Esophagus muscularis mucosa (tissue), 4 donors: ENCODE results near the gene SLC7A8. TPM values are rescaled to one million over a fixed set of nuclear protein-coding genes. Genes with fewer than 3 reads are reported as not detected.

Experiments used
- DNase-seq: peaks from one replicate; pipeline ENCODE4 v3.0.0-alpha.2; 2017; ENCODE audit errors: extremely low spot score
- H3K27ac ChIP-seq, 4 donors: fragments of 200-600 bp; sonication (generic); replicated peaks in 1 of 4; 1 replicate in 3 of 4; 2 replicates in 1 of 4; pipeline ENCODE4 v1.5.1; 2016 to 2019; ENCODE audit warnings: mild to moderate bottlenecking in 1 of 4
- H3K27me3 ChIP-seq, 4 donors: fragments of 200-600 bp; sonication (generic); one replicate each; pipeline versions ENCODE4 v1.5.1 to v1.6.0; 2016 to 2019
- H3K36me3 ChIP-seq, 4 donors: fragments of 200-600 bp; sonication (generic); one replicate each; pipeline ENCODE4 v1.5.1; 2016 to 2019
- H3K4me1 ChIP-seq, 4 donors: fragments of 200-600 bp; sonication (generic); one replicate each; pipeline ENCODE4 v1.5.1; 2016 to 2019
- H3K4me3 ChIP-seq, 4 donors: fragments of 200-600 bp; sonication (generic); 1 replicate in 2 of 4; 2 replicates in 2 of 4; pipeline ENCODE4 v1.5.1; 2016 to 2019; ENCODE audit warnings: mild to moderate bottlenecking in 4 of 4, moderate library complexity in 1 of 4
- H3K9me3 ChIP-seq, 4 donors: fragments of 200-600 bp; sonication (generic); 1 replicate in 3 of 4; 2 replicates in 1 of 4; pipeline ENCODE4 v1.5.1; 2016 to 2019
- CTCF ChIP-seq, 3 experiments: fragments of 200-600 bp in 2 of 3; fragments of 450-650 bp in 1 of 3; sonication (generic) in 2 of 3; IDR thresholded peaks; one replicate each; pipeline ENCODE4 v1.5.1; 2017 to 2019; ENCODE audit warnings: antibody characterized with exemption in 3 of 3, mild to moderate bottlenecking in 2 of 3, moderate library complexity in 1 of 3
- EP300 ChIP-seq: sonication (generic); formaldehyde crosslinking; IDR thresholded peaks from one replicate; pipeline ENCODE4 v1.6.1; 2017; ENCODE audit warnings: antibody characterized with exemption
- POLR2A ChIP-seq: fragments of 450-650 bp; IDR thresholded peaks from one replicate; pipeline ENCODE4 v1.6.1; 2017; ENCODE audit warnings: antibody characterized with exemption, moderate library complexity, mild to moderate bottlenecking, low read depth
- POLR2AphosphoS5 ChIP-seq, 2 donors: sonication (generic); formaldehyde crosslinking; IDR thresholded peaks; one replicate each; pipeline ENCODE4 v1.6.1; 2017; ENCODE audit warnings: antibody characterized with exemption in 2 of 2
- WGBS: methylation state at CpG from one replicate; pipeline ENCODE4 v1.1.5; 2018; 5-methylcytosine and 5-hydroxymethylcytosine counted together
- intact Hi-C: fragments of 100-400 bp; cut with DNase I; formaldehyde crosslinking; loops from one replicate; pipeline ENCODE4 v1.15.1; 2023
- total RNA-seq, 4 donors: library from RNA; depleted of rRNA; stranded (reverse); fragments of >200 nt; gene quantifications; one replicate each; pipeline versions ENCODE4 v1.1.0 to v1.2.1, GENCODE V29; 2016

Gene SLC7A8
- total RNA-seq, 4 donors from 2014 or later: 19.5 to 48.3 (median 32.5) TPM

DNA sequence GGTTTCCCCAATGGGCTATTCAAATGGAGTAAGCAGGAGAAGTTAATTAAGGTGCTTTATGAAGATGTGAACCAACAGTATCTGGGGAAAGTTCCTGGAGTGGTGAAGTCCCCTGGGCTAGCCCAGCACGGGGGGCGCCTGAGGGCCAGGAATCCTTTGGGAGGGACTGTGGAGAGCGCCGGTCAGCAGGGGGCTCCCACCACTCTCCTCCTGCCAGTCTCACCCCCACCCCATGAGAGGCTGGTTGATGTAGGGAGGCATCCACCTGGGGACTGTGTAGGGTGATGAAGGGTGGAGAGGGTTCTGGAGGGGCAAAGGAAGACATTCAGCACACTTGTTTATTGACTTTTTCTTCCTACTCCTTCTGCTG lies 68.8 kb downstream of the SLC7A8 start:
- no peak for DNase-seq
- peaks cover 0 to 6% (median 0%) of the 10 kb centered on the region in 4 donors for H3K4me1 ChIP-seq
- no peak overlapping the region for H3K27ac ChIP-seq
- peaks cover 0 to 58% (median 0%) of the 10 kb centered on the region in 4 donors for H3K27me3 ChIP-seq
- WGBS: 64% methylated on average over 4 of the region's 4 CpGs
- TF ChIP-seq EP300 (no peak), CTCF (IDR thresholded peaks at IDR 0.05) (no peak), POLR2AphosphoS5 (IDR thresholded peaks at IDR 0.05) (no peak), POLR2A (no peak)
- intact Hi-C loops: no loop called here
- H3K4me3 ChIP-seq: no peak overlapping the region
- H3K36me3 ChIP-seq: no peaks in the 10 kb centered on the region
- no peaks in the 10 kb centered on the region for H3K9me3 ChIP-seq

DNA sequence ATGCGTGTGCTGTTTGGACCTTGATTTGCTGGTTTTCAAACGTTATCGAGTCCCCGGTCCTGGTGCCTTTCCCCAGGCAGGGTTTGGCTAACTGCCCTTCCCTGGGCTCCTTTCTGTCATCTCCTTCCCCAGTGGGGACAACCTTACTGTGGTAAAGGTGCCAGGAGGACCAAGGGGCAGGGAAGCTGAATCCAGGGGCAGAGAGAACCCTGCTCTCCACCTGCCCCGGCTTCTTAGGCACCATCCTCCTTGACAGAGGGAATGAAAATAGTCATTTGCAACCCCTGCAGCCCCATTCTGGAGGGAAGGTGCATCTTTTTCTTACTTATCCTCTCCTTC lies 69.4 kb downstream of the SLC7A8 start:
- H3K27me3 ChIP-seq: peaks cover 0 to 58% (median 0%) of the 10 kb centered on the region in 4 donors
- H3K27ac ChIP-seq: no peak overlapping the region
- H3K4me1 ChIP-seq: peaks cover 0 to 6% (median 0%) of the 10 kb centered on the region in 4 donors
- no peak for DNase-seq
- TF ChIP-seq EP300 (no peak), POLR2AphosphoS5 (IDR thresholded peaks at IDR 0.05) (no peak), POLR2A (no peak), CTCF (IDR thresholded peaks at IDR 0.05) (no peak)
- 88% methylated on average over 5 of the region's 5 CpGs for WGBS
- no peaks in the 10 kb centered on the region for H3K36me3 ChIP-seq
- H3K4me3 ChIP-seq: no peak overlapping the region
- no peaks in the 10 kb centered on the region for H3K9me3 ChIP-seq
- intact Hi-C loops: no loop called here

DNA sequence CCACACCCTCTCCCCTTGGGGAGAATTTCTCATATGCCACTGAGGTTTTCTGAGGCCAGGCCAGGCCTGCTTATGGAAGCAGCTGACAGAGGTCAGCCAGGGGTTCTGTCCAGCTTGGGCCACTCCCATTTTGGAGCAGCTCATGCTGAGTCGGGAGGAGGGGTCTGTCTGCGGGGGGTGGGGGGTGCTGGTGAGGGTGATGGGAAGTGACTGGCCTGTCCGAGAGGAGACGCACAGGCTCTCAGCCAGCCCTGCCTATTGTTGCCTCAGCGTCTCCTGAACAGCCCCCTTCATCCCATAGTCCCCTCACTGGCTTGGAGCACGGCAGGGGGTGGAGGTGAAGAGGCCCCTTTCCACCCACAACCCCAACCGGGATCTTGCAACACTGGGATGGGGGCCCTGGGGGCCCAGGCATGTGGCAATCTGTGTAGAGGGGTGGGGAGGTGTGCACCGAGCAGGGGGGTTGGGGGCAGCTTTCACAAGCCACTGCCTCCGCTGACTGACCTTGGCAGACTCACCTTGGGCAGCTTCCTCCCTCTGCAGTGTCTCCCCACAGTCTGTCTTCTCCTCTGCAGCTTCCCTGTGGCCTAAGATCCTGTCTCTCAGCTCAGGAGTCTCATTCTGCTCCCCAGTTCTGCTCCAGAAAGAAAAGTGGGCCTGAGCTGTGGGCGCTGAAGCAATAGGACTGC lies 69.9 kb downstream of the SLC7A8 start:
- TF ChIP-seq CTCF (IDR thresholded peaks at IDR 0.05) (no peak), POLR2A (no peak), EP300 (no peak), POLR2AphosphoS5 (IDR thresholded peaks at IDR 0.05) (no peak)
- intact Hi-C loops: no loop called here
- Histone ChIP-seq H3K9me3 (no peaks in the 10 kb centered on the region), H3K4me1 (peaks cover 0 to 6% (median 0%) of the 10 kb centered on the region in 4 donors), H3K36me3 (no peaks in the 10 kb centered on the region), H3K4me3 (no peak overlapping the region), H3K27ac (no peak overlapping the region), H3K27me3 (peaks cover 0 to 58% (median 0%) of the 10 kb centered on the region in 4 donors)
- DNase-seq: no peak
- whole genome bisulfite sequencing: 54% methylated on average over 4 of the region's 10 CpGs

DNA sequence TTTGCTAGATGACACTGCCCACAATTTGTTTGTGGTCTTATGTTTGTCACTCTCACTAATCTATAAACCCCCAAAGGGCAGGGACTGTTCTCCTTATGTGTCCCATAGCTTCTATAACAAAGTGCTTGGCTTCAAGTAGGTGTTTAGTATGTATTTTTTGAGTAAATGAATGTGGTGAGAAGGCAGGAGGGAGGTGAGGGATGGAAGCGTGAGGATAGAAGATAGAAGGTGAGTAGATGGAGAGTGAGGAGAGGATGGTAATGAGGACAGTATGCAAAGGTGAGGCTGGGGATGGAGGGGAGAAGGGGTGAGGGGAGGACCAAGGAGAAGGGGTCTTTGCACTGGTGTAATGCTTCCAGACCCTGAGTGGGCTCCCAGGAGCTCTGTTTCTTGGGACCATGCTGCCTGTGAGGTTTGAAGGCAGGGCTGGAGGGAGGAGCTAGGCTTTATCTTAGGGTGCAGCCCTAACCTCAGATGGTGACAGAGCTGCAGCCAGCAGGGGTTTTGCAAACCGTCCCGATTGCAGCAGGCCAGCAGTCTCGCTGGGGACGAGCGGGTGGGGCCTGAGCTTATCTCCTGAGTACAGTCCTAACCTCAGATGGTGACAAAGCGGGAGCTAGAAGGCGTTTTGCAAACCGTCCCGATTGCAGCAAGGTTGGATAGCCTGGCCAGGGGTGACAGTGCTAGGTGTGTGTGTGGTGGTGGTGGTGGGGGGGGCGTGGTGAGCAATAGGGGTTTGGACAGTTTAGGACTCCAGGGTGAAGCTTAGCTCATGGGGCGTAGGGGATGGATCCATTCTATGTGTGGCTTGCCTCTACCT lies 70.9 kb downstream of the SLC7A8 start:
- 46% methylated on average over 9 of the region's 12 CpGs for WGBS
- peaks cover 0 to 50% (median 0%) of the 10 kb centered on the region in 4 donors for H3K27me3 ChIP-seq
- no peak overlapping the region for H3K4me3 ChIP-seq
- no peak for DNase-seq
- no peak overlapping the region for H3K27ac ChIP-seq
- H3K9me3 ChIP-seq: no peaks in the 10 kb centered on the region
- TF ChIP-seq POLR2A: no peak
- no peak for TF ChIP-seq EP300
- intact Hi-C loops: no loop called here
- H3K4me1 ChIP-seq: peaks cover 0 to 6% (median 0%) of the 10 kb centered on the region in 4 donors
- H3K36me3 ChIP-seq: no peaks in the 10 kb centered on the region

DNA sequence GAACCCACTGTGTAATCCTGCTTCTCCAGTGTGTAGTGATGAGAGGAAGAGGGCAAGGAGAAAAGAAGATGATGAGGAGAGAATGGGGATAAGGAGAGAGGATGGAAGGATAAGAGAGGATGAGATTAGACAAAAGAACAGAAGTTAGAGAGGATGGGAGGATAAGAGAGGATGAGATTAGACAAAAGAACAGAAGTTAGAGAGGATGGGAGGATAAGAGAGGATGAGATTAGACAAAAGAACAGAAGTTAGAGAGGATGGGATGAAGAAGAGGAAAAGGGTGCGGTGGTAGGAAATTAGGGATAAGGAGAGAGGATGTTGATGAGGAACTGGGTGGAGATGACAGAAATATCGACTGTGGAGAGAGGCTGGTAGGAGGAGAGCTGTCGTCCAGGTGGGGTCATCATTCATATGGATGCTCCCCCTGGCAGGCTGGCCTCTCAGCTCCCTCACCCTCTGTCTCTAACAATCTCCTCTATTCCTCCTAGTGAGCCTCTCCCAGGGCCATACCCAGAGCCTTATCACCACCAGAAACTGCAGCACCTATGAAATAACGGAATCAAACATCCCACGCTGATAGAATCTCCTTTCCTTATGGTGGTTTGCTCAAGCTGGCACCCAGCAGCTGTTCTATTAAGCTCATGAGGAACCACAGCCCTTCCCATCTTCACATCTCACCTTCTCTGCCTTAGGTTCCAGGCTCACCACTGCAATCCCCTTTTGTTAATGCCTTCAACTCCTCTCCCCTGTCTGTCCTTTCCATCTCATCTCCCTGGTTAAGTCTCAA lies 72.7 kb downstream of the SLC7A8 start:
- no peaks in the 10 kb centered on the region for H3K9me3 ChIP-seq
- TF ChIP-seq CTCF (IDR thresholded peaks at IDR 0.05) (no peak), POLR2AphosphoS5 (IDR thresholded peaks at IDR 0.05) (no peak), POLR2A (no peak), EP300 (no peak)
- no peaks in the 10 kb centered on the region for H3K36me3 ChIP-seq
- no peak overlapping the region for H3K27ac ChIP-seq
- WGBS: 64% methylated on average over 5 of the region's 5 CpGs
- peaks cover 0 to 6% (median 0%) of the 10 kb centered on the region in 4 donors for H3K4me1 ChIP-seq
- H3K27me3 ChIP-seq: peaks cover 0 to 33% (median 0%) of the 10 kb centered on the region in 4 donors
- DNase-seq: no peak
- intact Hi-C loops: no loop called here
- H3K4me3 ChIP-seq: no peak overlapping the region
